Endothelial cell of umbilical vein (primary cell): ENCODE results near the gene CCS. TPM values are rescaled to one million over a fixed set of nuclear protein-coding genes. Genes with fewer than 3 reads are reported as not detected.
A peak's percentile ranks its signal among the peaks of the same experiment; 100 is the strongest.

Experiments used
- BruUV-seq: library from RNA; stranded (reverse); fragments of 400-500 nt; replicated peaks from 2 replicates; lab custom pipeline; 2021; lab: Mats Ljungman, UMichigan
- CTCF ChIA-PET: fragments of 300-600, 350-600 bp; sonication (Branson Sonifier 250); formaldehyde crosslinking; loops from one replicate; lab custom pipeline; 2021; ENCODE audit warnings: antibody characterized with exemption, inconsistent platforms; lab: Charles Lee
- POLR2A ChIA-PET: fragments of 300-600, 350-600 bp; sonication (Branson Sonifier 250); formaldehyde crosslinking; loops from one replicate; lab custom pipeline; 2021; ENCODE audit warnings: antibody characterized with exemption, inconsistent platforms; lab: Charles Lee
- DNase-seq: peaks from one replicate; pipeline ENCODE4 v3.0.0-alpha.2; 2011; ENCODE audit warnings: low read depth, low spot score
- FAIRE-seq: peaks from 2 replicates; lab custom pipeline; 2011; peaks lifted over from hg19 to GRCh38; lab: Jason Lieb, UNC
- H2AFZ ChIP-seq: 2 replicates; pipeline ENCODE4 v1.6.0; 2012; ENCODE audit warnings: low read depth, low read length, control low read depth, inconsistent platforms
- H3K27ac ChIP-seq: 2 replicates; pipeline ENCODE4 v1.5.1; 2011; ENCODE audit warnings: low read depth, mild to moderate bottlenecking, control low read depth, low read length, moderate library complexity; ENCODE audit not compliant: insufficient read depth
- H3K27me3 ChIP-seq, 2 experiments: 2 replicates each; pipeline versions ENCODE4 v1.6.0 to v1.6.1; 2011; ENCODE audit warnings: low read length in 2 of 2, mixed read lengths in 1 of 2; ENCODE audit not compliant: control insufficient read depth in 2 of 2, insufficient read depth in 2 of 2
- H3K36me3 ChIP-seq, 2 experiments: 2 replicates in 1 of 2; 3 replicates in 1 of 2; pipeline ENCODE4 v1.5.1; 2011; ENCODE audit warnings: low read length in 2 of 2, mild to moderate bottlenecking in 1 of 2, moderate library complexity in 1 of 2; ENCODE audit not compliant: control insufficient read depth in 2 of 2, insufficient read depth in 2 of 2; ENCODE audit errors: extremely low read depth in 1 of 2
- H3K4me1 ChIP-seq: 3 replicates; pipeline ENCODE4 v1.5.1; 2011; ENCODE audit warnings: mild to moderate bottlenecking, low read length; ENCODE audit not compliant: control insufficient read depth, insufficient read depth; ENCODE audit errors: extremely low read depth
- H3K4me2 ChIP-seq: 2 replicates; pipeline ENCODE4 v1.6.1; 2011; ENCODE audit warnings: low read length, control low read depth, mixed read lengths; ENCODE audit not compliant: insufficient read depth
- H3K4me3 ChIP-seq, 3 experiments: fragments of 200-600 bp in 1 of 3; sonication (generic), shearing (Covaris generic) in 1 of 3; replicated peaks in 1 of 3; 2 replicates each; pipeline ENCODE4 v1.5.1; 2011 to 2016; ENCODE audit warnings: control low read depth in 3 of 3, low read length in 3 of 3, mild to moderate bottlenecking in 2 of 3, inconsistent platforms in 1 of 3, low read depth in 1 of 3, moderate library complexity in 1 of 3; ENCODE audit not compliant: insufficient read depth in 1 of 3
- H3K79me2 ChIP-seq: 2 replicates; pipeline ENCODE4 v1.6.0; 2012; ENCODE audit warnings: low read length, inconsistent platforms; ENCODE audit not compliant: control insufficient read depth, insufficient read depth
- H3K9ac ChIP-seq: replicated peaks from 2 replicates; pipeline ENCODE3; 2011; ENCODE audit warnings: low read length, control low read depth; ENCODE audit not compliant: insufficient read depth; ENCODE audit errors: extremely low read depth
- H3K9me1 ChIP-seq: replicated peaks from 3 replicates; pipeline ENCODE4 v1.6.0; 2011; ENCODE audit warnings: mild to moderate bottlenecking, low read length; ENCODE audit not compliant: control insufficient read depth, insufficient read depth; ENCODE audit errors: extremely low read depth
- H3K9me3 ChIP-seq: replicated peaks from 2 replicates; pipeline ENCODE4 v1.5.1; 2012; ENCODE audit warnings: low read length, inconsistent platforms; ENCODE audit not compliant: control insufficient read depth, insufficient read depth
- H4K20me1 ChIP-seq: replicated peaks from 2 replicates; pipeline ENCODE3; 2011; ENCODE audit warnings: mild to moderate bottlenecking, low read length; ENCODE audit not compliant: control insufficient read depth, insufficient read depth; ENCODE audit errors: extremely low read depth
- CTCF ChIP-seq, 2 donors: IDR thresholded peaks; 1 replicate in 1 of 2; 2 replicates in 1 of 2; pipeline ENCODE4 v1.5.1; 2011; ENCODE audit warnings: low read length in 2 of 2, mild to moderate bottlenecking in 2 of 2, moderate library complexity in 2 of 2, control low read depth in 1 of 2, inconsistent platforms in 1 of 2, low read depth in 1 of 2; ENCODE audit not compliant: insufficient read depth in 1 of 2; ENCODE audit errors: extremely low read depth in 1 of 2
- EZH2 ChIP-seq: IDR thresholded peaks from 2 replicates; pipeline ENCODE4 v1.6.1; 2012; ENCODE audit warnings: borderline replicate concordance, low read depth, mild to moderate bottlenecking, moderate library complexity, low read length, inconsistent platforms; ENCODE audit not compliant: severe bottlenecking
- FOS ChIP-seq: IDR thresholded peaks from 2 replicates; pipeline ENCODE4 v1.6.1; 2011; ENCODE audit warnings: mild to moderate bottlenecking, low read length, moderate library complexity, borderline replicate concordance; ENCODE audit not compliant: insufficient read depth
- GATA2 ChIP-seq: IDR thresholded peaks from 2 replicates; pipeline ENCODE4 v1.7.0; 2011; ENCODE audit warnings: low read depth, mild to moderate bottlenecking, moderate library complexity, mixed read lengths, low read length; ENCODE audit not compliant: insufficient read length, insufficient read depth
- JUN ChIP-seq: IDR thresholded peaks from 2 replicates; pipeline ENCODE4 v1.6.1; 2011; ENCODE audit warnings: borderline replicate concordance, low read depth; ENCODE audit not compliant: insufficient read length, insufficient read depth
- MAX ChIP-seq: IDR thresholded peaks from 2 replicates; pipeline ENCODE4 v1.6.1; 2011; ENCODE audit not compliant: insufficient read depth, insufficient read length
- MYC ChIP-seq: IDR thresholded peaks from one replicate; pipeline ENCODE4 v1.6.1; 2011; ENCODE audit warnings: mild to moderate bottlenecking, low read depth, low read length
- POLR2A ChIP-seq: IDR thresholded peaks from 2 replicates; pipeline ENCODE4 v1.6.1; 2012; ENCODE audit warnings: low read depth, mild to moderate bottlenecking, control low read depth, low read length
- POLR2AphosphoS5 ChIP-seq: IDR thresholded peaks from 2 replicates; pipeline ENCODE4 v1.6.1; 2012; ENCODE audit warnings: low read depth, mild to moderate bottlenecking, control low read depth, low read length, moderate library complexity; ENCODE audit not compliant: insufficient read depth
- dilution Hi-C: fragments of 300-500 bp; cut with MboI; formaldehyde crosslinking; loops from one replicate; pipeline ENCODE4 v1.15.0; 2019; ENCODE audit warnings: low sequenced_read_pairs; ENCODE audit not compliant: extremely low pct_ligation_motif_present
- intact Hi-C: fragments of 100-400 bp; cut with micrococcal nuclease; formaldehyde crosslinking; loops from one replicate; pipeline ENCODE4 v1.10.0; 2022
- polyA plus RNA-seq, 4 experiments: library from polyadenylated mRNA; depleted of rRNA in 3 of 4; stranded (reverse) in 3 of 4; unstranded in 1 of 4; fragments of >200 nt; gene quantifications; 2 replicates each; pipeline versions ENCODE4 v1.2.1 to v1.2.3, GENCODE V29; 2011 to 2012; ENCODE audit warnings: missing spikeins in 1 of 4
- total RNA-seq: library from RNA; stranded (reverse); gene quantifications from 2 replicates; pipeline ENCODE4 v1.2.3, GENCODE V29; 2021

CCS gene
- total and polyA plus RNA-seq, 2 donors (not counting 3 experiments of a cell fraction or from before 2014, with no cell fraction given) = 38.7 to 39.0 TPM

GRCh38 chr11:66546966-66547661, 45.9 kb upstream of the CCS start:
- BruUV-seq = no TSS peak
- Histone ChIP-seq H3K4me3 (no peak overlapping the region), H4K20me1 (no peaks in the 10 kb centered on the region), H3K9me1 (no peaks in the 10 kb centered on the region), H3K9ac (no peak overlapping the region), H3K79me2 (peaks cover 5% of the 10 kb centered on the region), H3K27ac (no peak overlapping the region), H3K9me3 (no peaks in the 10 kb centered on the region), H3K36me3 (peaks cover 0 to 2% of the 10 kb centered on the region in 2 experiments), H3K4me1 (peaks cover 33% of the 10 kb centered on the region), H3K27me3 (no peaks in the 10 kb centered on the region), H2AFZ (peak overlapping the region; percentile 93), H3K4me2 (no peak overlapping the region)
- CTCF ChIA-PET = interaction anchor here (1.7 to 2.2 kb wide), 2 partner anchors 22 to 131 kb away, joined by 8 to 25 read pairs; partner anchors contain the start of genes CTSF and RBM4B
- no peak for TF ChIP-seq EZH2
- no peak for TF ChIP-seq GATA2
- TF ChIP-seq MAX = no peak
- TF ChIP-seq CTCF (IDR thresholded peaks at IDR 0.05; ENCODE audit: extremely low read depth in 1 of 2, insufficient read depth in 1 of 2, low read depth in 1 of 2, low read length in 2 of 2) = no peak
- no peak for TF ChIP-seq JUN
- TF ChIP-seq POLR2A = no peak
- no peak for TF ChIP-seq POLR2AphosphoS5
- no peak for TF ChIP-seq FOS
- no peak for TF ChIP-seq MYC
- POLR2A ChIA-PET = interaction anchor here (1.3 kb wide), 1 partner anchor 131 kb away, joined by 3 read pairs; no protein-coding TSS in a partner anchor
- no peak for FAIRE-seq
- no peak for DNase-seq
- dilution Hi-C loops (no loop called here), intact Hi-C loops (loop anchor here (1.0 to 2.0 kb wide), 2 partner anchors 66 to 69 kb away; partner anchors contain the start of genes DPP3 and RBM14)
